ENCODE data around the gene C16orf92. TPM values are rescaled to one million over a fixed set of nuclear protein-coding genes. Genes with fewer than 3 reads are reported as not detected.

The C16orf92 gene
- total and polyA plus RNA-seq, 2 of the 8 experiments (the other 6 are each of a cell fraction or from before 2014, with no cell fraction given), result not detected

DNA sequence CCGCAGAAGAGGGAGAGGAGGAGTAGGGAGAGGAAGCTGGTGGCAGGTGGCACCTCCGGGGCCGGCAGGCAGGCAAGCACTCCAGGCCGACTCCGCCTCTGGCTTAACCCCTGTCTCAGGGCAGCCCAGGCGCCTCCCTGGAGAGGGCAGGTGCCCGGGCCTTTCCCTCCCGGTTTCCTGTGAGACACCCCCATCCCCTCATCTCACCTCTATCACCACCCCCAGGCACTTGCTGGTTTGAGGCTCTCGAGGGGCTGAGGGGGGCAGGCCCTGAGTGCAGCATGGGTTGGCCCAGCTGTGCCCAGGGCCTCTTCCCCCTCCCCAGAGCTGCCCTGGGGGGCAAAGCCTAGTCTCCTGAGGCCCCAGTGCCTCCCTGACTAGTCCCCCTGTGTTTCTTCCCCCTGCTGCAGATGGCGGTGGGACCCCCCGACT lies 18.2 kb upstream of the C16orf92 start:
- Histone ChIP-seq H2BK12ac (ENCODE audit: low read depth, low read length) (no peak overlapping the region), H3K4me3 (ENCODE audit: extremely low read depth in 1 of 4, insufficient read depth in 2 of 4, low read depth in 3 of 4, low read length in 4 of 4) (no peak overlapping the region), H3K9me3 (ENCODE audit: insufficient read depth in 2 of 2, low read depth in 1 of 2, low read length in 1 of 2) (no peaks in the 10 kb centered on the region), H2BK20ac (ENCODE audit: low read length) (no peak overlapping the region), H3K23ac (ENCODE audit: insufficient read length) (no peak overlapping the region), H4K91ac (replicated peaks; ENCODE audit: insufficient read length, low read length) (no peak overlapping the region), H2BK5ac (ENCODE audit: low read depth, low read length) (no peak overlapping the region), H3K18ac (ENCODE audit: extremely low read depth, low read length) (no peak overlapping the region), H2BK15ac (ENCODE audit: low read length) (no peak overlapping the region), H3K79me2 (ENCODE audit: control insufficient read depth in 1 of 2, insufficient read depth in 2 of 2, low read length in 2 of 2) (no peaks in the 10 kb centered on the region), H2BK120ac (replicated peaks; ENCODE audit: low read depth, low read length) (no peak overlapping the region), H3K9ac (replicated peaks in 1 of 4; ENCODE audit: extremely low read depth in 1 of 4, low read depth in 3 of 4, low read length in 3 of 4) (no peak overlapping the region), H3K4me2 (ENCODE audit: insufficient read depth in 1 of 2, low read depth in 2 of 2, low read length in 2 of 2) (no peak overlapping the region), H2AFZ (ENCODE audit: low read length) (no peak overlapping the region), H4K5ac (ENCODE audit: insufficient read length, low read depth, low read length) (no peak overlapping the region), H2AK5ac (ENCODE audit: low read depth, low read length) (no peak overlapping the region), H3K4ac (replicated peaks; ENCODE audit: insufficient read length, low read depth, low read length) (no peak overlapping the region), H3K56ac (replicated peaks; ENCODE audit: insufficient read length, low read depth, low read length) (no peak overlapping the region), H3K27ac (ENCODE audit: low read depth, low read length) (no peak overlapping the region), H4K8ac (ENCODE audit: extremely low read depth, insufficient read depth, low read length) (no peak overlapping the region), H3K36me3 (ENCODE audit: control insufficient read depth in 2 of 4, insufficient read depth in 4 of 4, low read length in 3 of 4) (peaks cover 0 to 10% (median 6%) of the 10 kb centered on the region in 4 experiments; a peak in 5 of 8 replicates), H3K4me1 (replicated peaks in 1 of 4; ENCODE audit: control insufficient read depth in 3 of 4, insufficient read depth in 4 of 4, low read length in 3 of 4) (peaks cover 0 to 17% (median 8%) of the 10 kb centered on the region in 4 experiments; a peak in 5 of 7 replicates), H3K27me3 (replicated peaks in 1 of 4; ENCODE audit: control insufficient read depth in 3 of 4, extremely low read depth in 1 of 4, insufficient read depth in 3 of 4, low read length in 3 of 4) (peaks cover 0 to 6% (median 2%) of the 10 kb centered on the region in 4 experiments; a peak in 3 of 7 replicates), H3K23me2 (ENCODE audit: low read depth, low read length) (no peaks in the 10 kb centered on the region), H3K14ac (ENCODE audit: insufficient read length) (no peak overlapping the region), H3K79me1 (ENCODE audit: low read depth, low read length) (no peaks in the 10 kb centered on the region), H4K20me1 (replicated peaks in 1 of 2; ENCODE audit: control insufficient read depth in 1 of 2, insufficient read depth in 2 of 2, low read length in 2 of 2) (peaks cover 3 to 8% of the 10 kb centered on the region in 2 experiments)
- FAIRE-seq, result no peak
- POLR2A ChIA-PET (ENCODE audit: partially characterized antibody), result interaction anchor here (0.6 to 4.9 kb wide), 11 partner anchors 8 to 948 kb away, joined by 3 to 34 read pairs (median 4); partner anchors contain the start of genes ASPHD1, HIRIP3, INO80E and KCTD13
- DNase-seq (ENCODE audit: low read depth in 1 of 2, low spot score in 2 of 2), result no peak
- CTCF ChIA-PET (ENCODE audit: partially characterized antibody), result interaction anchor here (0.7 to 2.8 kb wide), 19 partner anchors 10 to 304 kb away, joined by 3 to 11 read pairs (median 5); partner anchors contain the start of gene C16orf92
- 91% methylated on average over 7 of the region's 11 CpGs; no CpG with 5 or more reads in 1 of the 2 experiments for WGBS, 2 experiments (ENCODE audit: extremely low coverage in 1 of 2, insufficient coverage in 1 of 2, insufficient read length in 1 of 2, insufficient replicate concordance in 2 of 2, low coverage in 1 of 2, low lambda C conversion rate in 2 of 2, missing lambda C conversion rate in 1 of 2)
- TF ChIP-seq CREB1 (IDR thresholded peaks at IDR 0.05) (no peak), BRCA1 (IDR thresholded peaks at IDR 0.05; ENCODE audit: low read depth, low read length) (no peak), CBX8 (IDR thresholded peaks at IDR 0.05; ENCODE audit: borderline replicate concordance, low read depth, low read length) (no peak), ASH2L (IDR thresholded peaks at IDR 0.05; ENCODE audit: low read length) (no peak), CTBP2 (IDR thresholded peaks at IDR 0.05; ENCODE audit: borderline replicate concordance, insufficient read depth, insufficient read length, low read length) (no peak)

Measured in H1 (cell line).